GM12892 (cell line): ENCODE results near the gene ADGRA1.

Experiments
- POLR2A ChIP-seq: IDR thresholded peaks from 2 replicates; pipeline ENCODE4 v1.6.1; 2011; ENCODE audit warnings: low read depth, low read length, control low read depth
- POLR2AphosphoS5 ChIP-seq: IDR thresholded peaks from 2 replicates; pipeline ENCODE4 v1.6.1; 2011; ENCODE audit warnings: low read depth, low read length, control low read depth

- TF ChIP-seq POLR2A (no peak), POLR2AphosphoS5 (no peak)
These were observed 6.6 kb downstream of the ADGRA1 start for GRCh38 chr10:133094286-133094685.
